HG03135 (cell line): ENCODE measurements around the gene METTL23.
A peak's percentile ranks its signal among the peaks of the same experiment; 100 is the strongest.

ENCODE experiments used
- ATAC-seq: cut with Tn5 transposase; IDR thresholded peaks from one replicate; pipeline ENCODE4 v1.9.1; 2021; ENCODE audit warnings: mild to moderate bottlenecking, moderate library complexity; ENCODE audit not compliant: unreplicated experiment

METTL23 gene

GRCh38 chr17:76726776-76727718 lies at the start of gene METTL23:
TSS of gene METTL23 (plus strand) at chr17:76726839. CDS start at chr17:76729711, 2,872 bp downstream.
- peak; percentile 45 for ATAC-seq

GRCh38 chr17:76677406-76677805 lies 49.2 kb upstream of the METTL23 start:
- ATAC-seq, result no peak

- ATAC-seq, result no peak
These were observed 48.3 kb upstream of the METTL23 start for GRCh38 chr17:76678330-76678729.

- no peak for ATAC-seq
These were observed 47.4 kb upstream of the METTL23 start for GRCh38 chr17:76679239-76679638.

GRCh38 chr17:76681222-76682137 lies 45.2 kb upstream of the METTL23 start:
- ATAC-seq, result no peak

- no peak for ATAC-seq
These were observed 44.3 kb upstream of the METTL23 start for GRCh38 chr17:76682296-76682695.

- no peak for ATAC-seq
These were observed 43.5 kb upstream of the METTL23 start for GRCh38 chr17:76683011-76683755.

DNA sequence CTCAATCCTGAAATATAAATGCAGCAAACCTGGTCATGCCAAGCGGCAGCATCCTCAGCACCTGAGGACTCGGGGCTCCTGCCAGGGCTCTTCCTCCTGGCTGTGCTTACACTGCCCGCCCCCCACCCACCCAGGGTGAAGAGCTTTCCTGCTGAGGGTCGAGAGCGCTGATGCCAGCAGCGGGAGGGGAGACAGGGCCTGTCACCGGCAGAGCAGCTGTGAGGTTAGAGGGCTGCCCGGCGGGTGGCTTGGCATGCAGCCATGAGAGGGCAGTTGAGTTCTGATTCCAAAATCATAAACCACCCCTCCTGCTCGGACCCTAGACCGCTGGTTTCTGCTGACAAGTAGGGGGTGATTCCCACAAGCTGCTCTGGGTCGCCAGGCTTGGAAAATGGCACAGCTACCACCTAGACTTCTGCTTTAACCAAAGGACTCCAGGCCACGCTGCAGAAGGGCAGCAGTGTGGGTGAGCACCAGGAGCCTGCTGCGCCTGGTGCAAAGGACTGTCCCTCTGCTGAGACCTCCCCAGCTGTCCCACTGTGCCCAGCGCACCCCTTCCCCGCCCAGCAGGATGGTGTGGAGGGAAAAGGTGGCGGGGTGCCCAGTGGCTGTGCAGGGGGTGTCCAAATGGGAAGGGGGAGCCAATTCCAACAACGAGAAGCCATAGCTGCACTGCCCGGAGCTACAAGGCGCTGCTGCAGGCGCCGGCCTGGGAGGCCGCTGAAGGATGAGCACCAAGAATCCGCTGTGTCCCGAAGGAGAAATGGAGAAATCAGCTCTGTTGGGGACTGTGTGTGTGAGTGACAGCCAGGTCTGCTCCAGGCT lies 42.5 kb upstream of the METTL23 start:
- no peak for ATAC-seq

DNA sequence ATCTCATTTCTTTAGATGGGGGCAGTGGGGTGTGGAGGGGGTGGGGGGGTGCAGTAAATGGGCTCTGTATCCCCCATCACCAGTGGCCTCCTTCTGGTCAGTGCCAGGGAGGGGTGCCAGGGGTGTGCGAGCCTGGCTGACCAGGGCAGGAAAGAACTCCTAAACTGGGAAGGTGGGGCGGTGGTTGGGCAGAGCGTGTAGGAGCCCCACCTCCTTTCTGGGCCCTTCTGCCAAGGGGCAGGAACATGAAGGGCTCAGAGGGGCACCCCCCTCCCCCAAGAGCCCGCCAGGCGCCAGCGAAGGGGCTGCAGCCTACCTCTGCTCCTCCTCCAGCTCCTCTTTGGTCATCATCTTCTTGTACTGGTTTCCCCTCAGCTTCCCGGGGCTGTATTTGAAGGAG lies 41.9 kb upstream of the METTL23 start:
- ATAC-seq, result no peak

DNA sequence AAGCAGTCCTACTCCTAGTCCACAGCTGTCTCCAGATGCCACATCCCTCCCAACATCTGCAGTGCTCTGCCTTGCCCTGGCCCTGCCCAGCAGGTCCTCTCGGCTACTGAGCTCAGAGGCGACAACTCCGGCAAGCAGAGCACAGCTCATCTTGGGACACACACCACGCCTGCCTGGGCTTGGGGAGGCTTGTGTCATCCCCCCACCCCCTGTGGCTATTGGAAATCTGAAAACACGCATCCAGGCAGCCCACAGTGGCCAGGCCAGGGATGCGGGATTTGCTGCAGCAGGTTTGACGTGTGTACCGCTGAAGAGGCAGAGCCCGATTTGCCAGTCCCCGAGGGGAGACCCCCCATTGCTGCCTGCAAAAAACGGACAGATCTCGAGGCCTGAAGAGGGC lies 41.3 kb upstream of the METTL23 start:
- ATAC-seq, result no peak

DNA sequence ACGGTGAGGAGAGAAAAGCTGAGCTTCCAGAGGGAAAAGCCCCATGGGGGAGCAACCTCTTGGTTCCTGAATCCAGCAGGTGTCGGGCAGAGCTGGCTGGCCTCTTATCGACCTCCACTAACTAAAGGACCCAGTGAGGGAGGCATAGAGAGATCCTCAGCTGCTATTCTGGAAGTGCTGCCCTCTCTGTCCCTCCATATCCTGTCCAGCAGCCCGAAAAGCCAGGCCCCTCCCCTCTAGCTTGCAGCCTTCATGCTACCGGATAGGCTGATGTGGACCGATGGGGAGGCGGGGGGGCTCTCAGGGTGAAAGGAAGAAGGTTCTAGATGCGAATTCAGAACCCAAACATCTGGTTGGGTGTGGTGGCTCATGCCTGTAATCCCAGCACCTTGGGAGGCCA lies 40.8 kb upstream of the METTL23 start:
- no peak for ATAC-seq

DNA sequence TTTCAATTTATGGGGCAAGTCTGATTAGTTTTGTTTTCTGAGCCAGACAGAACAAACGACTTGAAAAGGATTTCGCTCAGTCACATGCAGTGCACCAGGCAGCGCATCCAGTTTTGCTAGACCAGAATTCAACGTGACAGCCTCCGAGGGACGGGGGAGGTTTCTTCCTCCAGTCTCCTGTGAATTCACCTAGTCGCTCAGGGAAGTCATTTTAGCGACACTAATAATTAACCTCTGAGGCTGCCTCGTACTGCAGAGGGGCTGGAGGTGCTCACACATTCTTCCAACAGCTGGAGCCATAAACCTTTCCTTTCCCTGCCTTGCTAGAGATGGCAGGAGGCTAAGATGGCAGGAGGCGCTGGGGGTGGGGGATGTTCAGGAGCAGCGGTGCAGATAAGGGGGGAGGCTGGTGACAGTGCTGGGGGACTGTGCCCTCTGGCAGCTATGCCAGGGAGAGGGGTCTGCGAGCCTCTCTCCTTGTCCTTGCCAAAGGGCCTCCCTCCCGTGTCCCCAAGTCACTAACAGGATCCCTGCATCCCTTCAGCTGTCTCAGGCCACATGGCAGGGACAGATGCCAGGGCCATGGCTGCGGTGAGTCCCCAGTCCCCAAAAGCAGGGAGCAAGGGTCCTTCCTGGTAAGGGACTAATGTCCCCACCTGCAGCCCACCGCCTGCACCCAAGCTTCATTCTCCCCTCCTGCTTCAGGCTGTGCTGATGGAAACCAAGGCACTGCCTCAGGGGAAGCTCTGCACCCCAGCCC lies 39.9 kb upstream of the METTL23 start:
- ATAC-seq, result no peak

DNA sequence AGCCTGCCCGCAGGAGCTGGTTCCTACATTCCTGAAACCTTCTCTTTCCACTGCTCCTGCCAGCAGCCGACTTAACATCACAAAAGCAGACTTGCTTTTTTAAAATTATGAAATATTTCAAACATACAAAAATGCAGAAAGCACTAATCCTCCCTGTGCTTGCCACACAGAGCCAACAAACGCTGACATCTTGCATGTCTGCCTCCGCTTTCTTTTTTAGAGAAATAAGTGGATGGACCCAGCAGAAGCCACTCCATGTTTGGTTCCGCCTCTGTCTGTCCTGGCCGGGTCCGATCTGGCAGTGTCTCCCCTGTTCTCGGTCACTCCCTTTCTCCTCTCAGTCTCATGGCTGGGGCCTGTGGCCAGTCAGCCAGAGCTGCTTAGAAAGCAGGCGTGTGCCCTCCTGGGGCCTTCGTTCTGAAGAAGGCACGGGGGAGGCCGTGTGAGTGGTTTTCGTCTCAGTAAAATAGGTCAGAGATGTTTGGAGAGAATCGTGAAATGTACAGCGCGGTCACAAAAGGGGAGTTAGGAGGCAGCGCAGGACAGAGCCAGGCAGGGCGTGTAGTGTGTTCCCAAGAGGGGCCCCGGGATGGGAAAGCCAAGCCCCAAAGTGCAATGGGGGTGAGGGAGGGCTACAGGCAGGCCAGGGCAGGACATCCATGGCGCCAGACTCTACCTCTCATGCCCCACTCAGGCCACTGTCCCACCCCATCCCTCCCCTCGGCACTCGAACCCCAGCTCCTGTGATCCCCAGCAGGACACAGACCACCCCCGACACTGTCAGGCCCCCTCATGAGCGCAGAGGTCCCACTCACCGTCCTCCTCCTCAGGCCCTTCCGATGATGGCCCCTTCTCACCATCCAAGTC lies 39.1 kb upstream of the METTL23 start:
- ATAC-seq, result no peak

DNA sequence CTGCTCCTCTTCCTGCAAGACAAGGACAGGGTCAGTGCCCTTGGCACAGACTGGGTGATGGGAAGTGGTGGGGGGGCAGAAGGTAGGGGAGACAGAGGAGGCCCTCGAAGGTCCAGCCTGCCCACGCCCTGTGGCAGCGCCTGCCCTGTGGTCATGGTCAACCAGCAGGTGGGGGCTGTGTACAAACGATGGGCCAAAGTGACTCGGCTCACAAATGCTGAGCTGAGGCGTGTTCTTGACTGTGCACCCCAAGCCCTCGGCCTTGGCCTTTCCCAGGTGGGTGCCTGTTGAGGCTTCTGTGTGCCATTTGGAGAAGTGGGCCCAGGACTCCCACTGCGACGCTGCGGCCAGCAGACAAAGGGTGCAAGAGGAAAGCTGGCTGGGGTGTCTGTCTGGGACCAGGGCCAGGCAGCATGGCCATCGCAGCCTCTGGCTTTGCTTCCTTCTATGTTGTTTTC lies 38.4 kb upstream of the METTL23 start:
- no peak for ATAC-seq

GRCh38 chr17:76689859-76690258 lies 36.8 kb upstream of the METTL23 start:
- ATAC-seq, result no peak

- ATAC-seq, result no peak
These were observed 35.9 kb upstream of the METTL23 start for GRCh38 chr17:76690596-76691280.

GRCh38 chr17:76691379-76692191 lies 35.1 kb upstream of the METTL23 start:
- no peak for ATAC-seq
